HEK293T (cell line): ENCODE data around the gene SLC25A52.
"Not testable (repeated sequence)": the region's sequence is repeated elsewhere in the genome, so short reads cannot be mapped to it uniquely, and the experiment has no call there.

ENCODE experiments used
- ARNT ChIP-seq: fragments of 450-650 bp; IDR thresholded peaks from 2 replicates; pipeline ENCODE4 v1.6.1; 2017; ENCODE audit warnings: mild to moderate bottlenecking
- CTBP1 ChIP-seq: fragments of 450-650 bp; IDR thresholded peaks from 2 replicates; pipeline ENCODE4 v1.6.1; 2016; ENCODE audit warnings: borderline replicate concordance
- ELF4 ChIP-seq: fragments of 450-650 bp; IDR thresholded peaks from 2 replicates; pipeline ENCODE4 v1.6.1; 2017; ENCODE audit warnings: antibody characterized with exemption
- FOXA1 ChIP-seq: fragments of 450-650 bp; IDR thresholded peaks from 2 replicates; pipeline ENCODE4 v1.6.1; 2016; ENCODE audit warnings: mild to moderate bottlenecking
- FOXK2 ChIP-seq: fragments of 450-650 bp; IDR thresholded peaks from 2 replicates; pipeline ENCODE4 v1.6.1; 2016; ENCODE audit warnings: mild to moderate bottlenecking
- FOXM1 ChIP-seq: fragments of 450-650 bp; IDR thresholded peaks from 2 replicates; pipeline ENCODE4 v1.6.1; 2017; ENCODE audit warnings: mild to moderate bottlenecking, borderline replicate concordance
- HDGF ChIP-seq: fragments of 450-650 bp; IDR thresholded peaks from 2 replicates; pipeline ENCODE4 v1.6.1; 2017; ENCODE audit warnings: antibody characterized with exemption, borderline replicate concordance
- SP1 ChIP-seq: fragments of 450-650 bp; IDR thresholded peaks from 2 replicates; pipeline ENCODE4 v1.6.1; 2017
- SUZ12 ChIP-seq: fragments of 450-650 bp; IDR thresholded peaks from 2 replicates; pipeline ENCODE4 v1.6.1; 2016; ENCODE audit warnings: mild to moderate bottlenecking
- TARDBP ChIP-seq: fragments of 450-650 bp; IDR thresholded peaks from 2 replicates; pipeline ENCODE4 v1.6.1; 2016

DNA sequence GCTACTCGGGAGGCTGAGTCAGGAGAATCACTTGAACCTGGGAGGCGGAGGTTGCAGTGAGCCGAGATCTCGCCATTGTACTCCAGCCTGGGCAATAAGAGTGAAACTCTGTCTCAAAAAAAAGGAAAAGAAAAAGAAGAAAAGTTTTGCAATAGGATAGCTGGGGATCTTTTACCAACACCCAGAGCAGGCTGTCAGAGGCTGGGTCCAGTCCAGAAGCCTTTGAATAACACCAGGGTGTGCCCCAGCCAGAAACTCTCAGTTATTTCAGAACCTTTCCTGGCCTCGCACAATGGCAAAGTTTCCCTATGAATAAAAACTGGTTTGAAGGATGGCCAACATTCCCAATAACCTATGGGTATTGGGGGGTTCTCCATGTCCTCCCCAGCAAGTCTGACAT lies 17.1 kb downstream of the SLC25A52 start:
- TF ChIP-seq SP1, SUZ12, FOXK2, TARDBP, ELF4, HDGF, ARNT, FOXM1, FOXA1, CTBP1: not testable (repeated sequence)
